Stimulated activated CD4-positive, alpha-beta T cell treated with anti-CD3 and anti-CD28 coated beads, Interleukin-4, amount 100 ng/mL, for 4 hours (primary cell): ENCODE results near the gene PLEKHM1.

Source experiments
- DNase-seq, 2 experiments: peaks; one replicate each; pipeline ENCODE4 v3.0.0-alpha.2; 2020

The PLEKHM1 gene

DNA sequence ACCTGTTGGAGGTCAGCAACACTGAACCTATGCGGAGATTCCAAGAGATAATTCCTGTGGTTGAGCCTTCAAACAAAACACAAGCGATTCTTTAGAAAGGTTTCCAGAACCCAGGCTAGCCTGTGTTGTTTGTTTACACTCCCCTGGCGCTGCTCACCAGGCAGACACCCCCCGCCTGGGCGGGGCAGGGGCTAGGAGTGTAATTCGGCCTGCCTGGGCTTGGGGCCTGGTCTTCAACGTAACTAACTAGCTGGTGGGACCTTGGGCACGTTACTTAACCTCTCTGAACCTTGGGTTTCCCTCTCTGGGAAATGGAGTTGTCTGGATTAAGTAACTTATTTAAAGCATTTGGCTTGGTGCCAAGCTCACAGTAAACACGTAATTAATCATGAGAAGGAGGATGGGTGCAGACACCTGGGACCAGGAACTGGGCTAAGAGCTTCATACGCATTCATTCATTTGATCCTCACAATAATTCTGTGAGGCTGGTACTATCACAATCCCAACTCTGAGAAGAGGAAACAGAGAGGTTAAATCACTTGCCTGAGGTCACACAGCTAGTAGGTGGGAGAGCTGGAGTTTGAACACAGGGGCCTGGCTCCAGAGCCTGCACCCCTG is 50.3 kb downstream of the PLEKHM1 start:
- DNase-seq, result no peak

DNA sequence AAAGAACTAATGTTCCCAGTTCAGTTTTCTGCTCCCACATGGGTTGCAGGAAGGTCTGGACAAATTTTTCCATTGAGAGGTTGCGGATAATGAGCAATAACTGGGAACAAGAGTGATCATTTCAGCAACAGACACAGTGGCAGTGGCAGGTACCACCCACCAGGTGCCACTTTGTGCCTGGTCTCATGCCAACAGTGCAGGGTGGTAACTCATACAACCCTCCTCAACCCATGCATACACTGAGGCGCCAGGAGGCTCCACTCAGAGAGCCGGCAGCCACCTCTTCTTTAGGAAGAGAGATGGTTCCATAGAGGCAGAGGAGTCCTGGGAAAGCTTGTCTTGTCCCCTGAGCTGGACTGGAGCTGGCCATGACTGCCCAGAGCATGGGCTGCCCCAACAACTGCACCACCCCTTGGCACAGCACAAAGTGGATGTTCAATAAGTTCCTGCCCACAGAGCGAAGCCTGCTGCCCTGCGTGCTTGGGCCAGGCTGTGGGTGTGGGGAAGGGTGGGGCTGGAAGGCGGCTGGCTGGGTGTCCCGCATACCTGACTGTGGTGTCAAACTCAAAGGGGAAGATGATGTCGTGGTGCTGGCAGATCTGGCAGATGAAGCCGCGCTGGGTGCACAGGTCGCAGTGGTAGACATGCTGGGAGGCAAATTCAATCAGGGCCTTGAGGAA is 51.5 kb downstream of the PLEKHM1 start:
- DNase-seq, result no peak

DNA sequence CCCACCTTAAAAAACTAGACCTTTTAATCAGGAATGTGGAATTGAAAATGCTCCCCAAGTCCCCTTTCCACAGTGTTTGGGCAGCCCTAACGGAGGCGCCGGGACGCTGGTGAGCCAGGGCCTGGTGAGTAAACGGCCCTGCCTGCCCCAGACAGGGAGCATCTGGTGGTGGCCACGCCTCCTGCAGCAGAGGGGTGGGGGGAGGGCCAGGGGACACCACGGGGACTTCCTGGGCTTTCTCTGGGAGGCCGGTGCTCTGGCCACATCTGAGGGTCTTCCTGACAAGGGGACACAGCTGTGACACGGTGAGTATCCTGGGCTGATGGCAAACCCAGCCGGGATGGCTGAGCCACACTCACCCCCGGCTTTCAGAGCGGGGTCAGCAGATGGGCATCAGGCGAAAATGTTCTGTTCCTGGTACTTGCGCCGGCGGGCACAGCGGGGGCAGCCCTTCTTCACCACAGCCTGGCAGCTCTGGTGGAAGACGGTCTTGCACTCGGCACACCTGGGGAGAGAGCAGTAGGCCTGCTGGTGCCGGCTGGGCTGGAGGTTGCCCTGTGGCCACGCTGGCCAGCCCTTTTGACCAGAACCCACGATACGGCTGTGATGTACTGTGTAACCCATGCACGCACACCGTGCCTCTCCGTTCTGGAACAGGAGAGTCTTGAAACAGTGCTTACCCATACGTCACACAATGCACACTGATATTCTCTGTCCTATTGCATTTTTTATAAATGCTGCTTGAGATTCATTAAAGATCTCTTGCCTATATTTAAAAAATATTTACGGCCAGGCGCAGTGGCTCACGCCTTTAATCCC is 52.8 kb downstream of the PLEKHM1 start:
- no peak for DNase-seq

GRCh38 chr17:45436625-45437464 is 53.7 kb downstream of the PLEKHM1 start:
- no peak for DNase-seq

DNA sequence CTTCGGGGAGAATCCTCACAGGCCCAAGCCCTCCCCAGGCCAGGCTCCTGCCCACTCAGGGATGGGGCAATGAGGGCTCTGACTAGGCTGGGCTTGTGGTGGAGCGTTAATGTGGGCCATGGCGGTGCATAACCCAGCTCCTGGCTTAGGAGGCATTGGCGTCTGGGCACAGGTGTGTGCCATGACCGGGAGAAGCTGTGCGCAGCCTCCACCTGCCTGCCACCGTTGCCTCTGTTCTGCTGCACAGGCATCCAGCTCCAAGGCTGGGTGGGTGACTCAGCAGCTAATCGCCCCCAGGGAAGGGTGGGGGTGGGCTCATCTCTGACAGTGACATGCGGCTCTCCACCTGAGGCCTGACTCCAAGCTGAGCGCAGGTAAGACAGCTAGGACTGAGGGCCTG is 54.4 kb downstream of the PLEKHM1 start:
- no peak for DNase-seq

DNA sequence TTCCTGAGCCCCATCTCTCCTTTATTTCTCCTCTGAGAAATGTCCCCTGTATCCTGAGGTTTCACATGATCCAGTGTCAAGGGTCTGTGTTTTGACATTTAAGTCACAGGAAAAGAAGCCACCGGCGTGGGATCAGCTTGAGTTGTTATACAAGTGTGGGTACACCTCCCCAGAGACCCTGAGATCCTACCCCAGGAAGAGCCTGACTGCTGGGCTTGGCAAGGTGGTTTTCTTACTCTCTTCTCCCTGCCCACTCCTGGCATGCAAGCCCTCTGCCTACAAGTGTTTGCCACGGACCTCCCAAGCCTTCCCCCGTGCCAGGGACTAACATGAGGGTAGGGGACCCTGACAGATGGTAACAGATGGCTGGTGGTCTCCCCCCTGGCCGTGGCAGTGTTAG is 55.0 kb downstream of the PLEKHM1 start:
- no peak for DNase-seq

GRCh38 chr17:45433159-45433535 is 57.4 kb downstream of the PLEKHM1 start:
- DNase-seq, result no peak

- DNase-seq, result no peak
Measured at GRCh38 chr17:45432405-45433158, 57.9 kb downstream of the PLEKHM1 start, which contains the start of gene ARHGAP27. Gene ARHGAP27, minus strand, starts transcription at chr17:45432870. Its CDS starts 2,591 bp downstream, at chr17:45430279.

DNA sequence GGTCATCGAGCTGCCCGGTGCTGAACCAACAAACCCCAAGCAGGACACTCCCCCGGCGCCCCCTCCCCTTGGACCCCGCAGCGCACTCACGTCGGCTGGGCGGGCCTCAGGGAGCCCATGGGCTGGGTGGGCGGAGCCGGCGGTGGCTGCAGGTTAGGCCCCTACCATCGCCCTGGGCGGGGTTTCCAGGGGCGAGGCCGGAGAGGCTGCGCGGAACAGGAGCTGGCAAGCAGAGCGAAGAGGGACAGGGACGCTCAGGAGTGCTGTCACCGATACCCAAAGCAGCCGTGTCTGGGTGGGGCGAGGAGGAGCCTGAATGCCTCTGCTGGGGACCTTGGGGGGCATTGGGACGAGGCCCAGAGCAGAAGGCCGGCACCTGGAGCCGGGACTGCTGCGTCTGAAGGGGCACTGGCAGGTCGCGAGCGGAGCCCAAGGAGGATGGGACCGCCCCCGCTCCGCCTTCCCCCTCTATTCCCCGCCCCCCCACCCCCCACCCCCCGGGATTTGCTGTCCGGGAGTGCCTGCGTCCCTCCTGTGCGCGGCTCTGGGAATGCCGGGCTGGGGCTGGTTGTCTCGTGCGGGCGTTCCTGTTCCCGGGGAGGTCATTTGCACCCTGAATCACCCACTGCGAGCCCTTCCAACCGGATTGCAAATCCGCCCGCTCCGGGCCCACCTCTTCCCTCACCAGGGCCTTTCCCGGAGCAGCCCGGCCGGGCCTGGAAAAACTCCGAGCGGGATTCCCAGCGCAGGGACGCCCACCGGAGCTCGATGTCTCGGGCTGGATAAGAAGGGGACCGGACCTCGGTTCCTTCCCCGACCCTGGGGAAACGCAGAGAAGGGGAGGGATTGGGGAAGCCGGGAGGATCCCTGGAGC is 58.8 kb downstream of the PLEKHM1 start:
- peak; percentile 61 to 70 for DNase-seq

DNA sequence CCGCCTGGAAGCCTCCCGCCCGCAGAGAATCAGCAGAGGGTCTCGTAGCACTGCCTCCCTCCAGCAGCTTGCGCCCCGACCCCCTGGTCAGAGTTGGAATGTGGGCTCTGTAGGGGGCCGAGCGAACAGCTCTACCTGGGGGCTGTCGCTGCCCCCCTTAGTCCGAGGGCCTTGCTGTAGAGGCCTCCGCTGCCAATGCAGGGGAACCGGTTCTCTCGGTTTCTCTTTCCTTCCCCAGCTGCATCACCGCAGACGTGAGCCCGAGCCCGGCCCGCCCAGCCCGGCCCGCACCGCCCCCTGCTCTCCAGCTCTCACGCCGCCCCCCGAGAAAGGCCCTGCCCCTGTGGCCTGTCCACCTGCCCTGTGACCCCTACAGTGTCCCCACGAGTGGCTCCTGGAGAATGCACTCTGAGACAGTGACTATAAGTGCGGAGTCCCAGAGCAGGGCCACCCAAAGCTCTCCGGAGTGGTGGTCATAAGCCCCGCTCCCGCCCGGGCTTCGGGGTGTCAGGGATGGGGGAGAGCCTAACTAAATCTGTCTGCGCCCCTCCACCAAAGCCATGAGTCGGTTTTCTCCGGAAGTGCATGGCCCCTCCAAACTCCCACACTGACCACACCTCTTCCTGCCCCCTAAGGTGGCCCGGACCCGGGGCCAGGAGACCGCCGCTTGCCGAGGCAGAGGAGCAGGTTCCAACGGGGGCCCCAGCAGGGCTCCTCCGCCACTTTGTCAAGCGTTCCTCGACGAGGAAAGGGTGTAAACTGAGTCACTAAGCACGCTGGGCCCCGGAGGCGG is 59.6 kb downstream of the PLEKHM1 start:
- peak; percentile 22 to 42 for DNase-seq

DNA sequence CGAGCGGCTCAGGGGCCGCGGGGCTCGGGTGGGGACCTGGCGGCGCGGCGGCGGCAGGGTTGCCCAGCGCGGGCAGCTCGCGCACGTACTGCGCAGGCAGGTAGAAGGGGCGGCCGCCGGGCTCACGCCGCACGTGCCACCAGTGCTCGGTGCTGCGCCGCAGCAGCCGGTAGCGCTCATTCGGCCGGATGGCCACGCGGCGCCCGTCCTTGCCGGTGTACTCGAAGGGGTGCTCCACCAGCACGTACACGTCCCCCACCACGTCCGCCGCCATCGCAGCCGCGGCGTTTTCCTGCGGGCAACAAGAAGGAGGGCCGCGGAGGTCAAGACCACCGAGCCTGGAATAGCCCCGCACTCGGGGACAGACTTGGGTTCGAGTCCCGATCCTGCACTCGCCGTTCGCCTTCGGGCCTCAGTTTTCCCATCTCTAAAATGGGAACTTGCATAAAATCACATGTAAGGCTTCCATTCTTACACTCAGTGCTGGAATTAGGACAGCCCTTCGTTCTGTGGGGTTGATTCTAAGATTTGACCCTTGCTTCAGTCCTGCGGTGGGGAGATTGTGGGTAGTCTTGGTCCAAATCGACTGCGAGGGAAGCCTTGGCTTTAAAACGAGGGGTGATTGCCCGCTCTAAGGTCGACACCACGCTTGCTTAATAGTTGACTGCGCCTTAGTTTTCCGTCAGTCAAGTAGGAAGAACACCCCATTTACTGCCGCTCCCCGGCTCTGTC is 60.3 kb downstream of the PLEKHM1 start:
- DNase-seq, result no peak

DNA sequence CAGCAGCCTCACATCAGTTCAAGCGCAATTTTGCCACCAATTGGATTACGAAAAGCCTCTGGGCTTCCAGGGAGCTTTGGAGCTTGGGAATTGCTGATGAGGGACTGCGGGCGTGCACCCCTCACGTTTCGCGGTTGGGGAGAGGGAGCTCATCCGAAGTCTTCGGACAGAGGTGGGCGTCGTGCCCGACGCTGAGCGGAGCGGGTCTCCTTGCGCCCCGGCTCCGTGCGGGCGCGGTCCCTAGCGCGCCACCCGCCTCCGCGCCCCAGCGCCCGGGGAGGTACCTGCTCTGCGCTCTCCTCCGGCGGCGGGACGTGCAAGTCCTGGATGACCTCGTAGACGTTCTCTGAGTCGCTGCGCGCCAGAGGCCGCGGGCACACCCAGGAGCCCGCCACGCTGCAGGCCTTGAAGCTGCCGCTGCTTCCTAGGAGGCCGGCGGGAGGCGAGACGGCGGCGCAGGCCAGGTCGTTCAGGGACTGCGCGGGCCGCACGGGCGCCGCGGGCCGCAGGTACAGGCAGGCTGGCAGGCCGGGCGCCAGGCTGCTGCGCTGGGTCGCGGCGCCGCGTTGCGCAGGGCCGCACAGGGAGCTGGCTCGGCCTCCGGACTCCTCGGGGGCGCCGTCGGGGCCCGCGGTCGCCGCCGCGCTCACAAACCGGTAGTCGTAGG is 61.0 kb downstream of the PLEKHM1 start:
- no peak for DNase-seq

DNA sequence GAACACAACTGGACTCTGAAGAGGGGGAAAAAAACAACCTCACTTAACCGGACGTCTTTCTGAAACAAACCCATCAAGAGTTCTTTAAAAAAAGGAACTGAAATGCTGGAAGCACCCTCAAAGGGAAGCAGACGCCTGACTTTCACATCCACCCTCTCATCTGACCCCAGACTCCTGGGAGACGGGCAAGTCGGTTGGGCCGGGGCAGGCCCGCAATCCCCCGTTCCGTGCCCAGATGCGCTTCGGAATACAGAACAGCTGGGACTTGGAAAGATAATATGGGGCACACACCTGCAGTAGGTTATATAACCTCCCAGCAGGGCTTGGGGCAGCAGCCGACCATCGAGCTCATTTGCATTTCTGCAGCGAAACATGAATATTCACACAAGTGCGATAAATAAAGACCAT is 61.6 kb downstream of the PLEKHM1 start:
- no peak for DNase-seq

DNA sequence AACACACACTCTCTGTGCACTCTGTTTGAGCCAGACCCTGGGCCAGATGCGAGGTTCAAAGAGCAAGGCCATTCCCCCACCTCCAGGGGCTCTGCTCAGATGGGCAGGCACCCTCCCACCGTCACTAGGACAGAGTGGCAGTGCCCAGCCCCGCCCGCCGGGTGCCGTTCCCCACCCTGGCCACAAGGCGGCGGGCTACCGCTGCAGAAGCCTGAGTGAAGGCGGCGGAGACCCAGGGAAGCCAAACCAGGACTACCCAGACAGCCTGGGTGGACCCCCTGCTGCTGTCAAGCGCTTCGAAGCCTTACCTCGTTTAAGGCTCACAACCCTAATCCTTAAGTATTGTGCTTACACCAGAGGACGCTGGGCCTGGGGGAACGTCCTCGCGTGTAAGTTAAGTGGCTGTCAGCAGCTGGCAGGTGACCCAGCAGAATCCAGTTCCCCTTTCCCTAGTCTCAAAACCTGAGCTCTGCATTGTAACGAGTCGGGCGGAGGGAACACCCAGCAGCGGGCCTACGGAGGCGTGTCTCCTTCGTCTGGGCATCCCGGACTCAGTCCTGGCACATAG is 62.4 kb downstream of the PLEKHM1 start:
- peak; percentile 63 to 79 for DNase-seq

- DNase-seq, result no peak
Measured at GRCh38 chr17:45427181-45427835, 63.2 kb downstream of the PLEKHM1 start.

DNA sequence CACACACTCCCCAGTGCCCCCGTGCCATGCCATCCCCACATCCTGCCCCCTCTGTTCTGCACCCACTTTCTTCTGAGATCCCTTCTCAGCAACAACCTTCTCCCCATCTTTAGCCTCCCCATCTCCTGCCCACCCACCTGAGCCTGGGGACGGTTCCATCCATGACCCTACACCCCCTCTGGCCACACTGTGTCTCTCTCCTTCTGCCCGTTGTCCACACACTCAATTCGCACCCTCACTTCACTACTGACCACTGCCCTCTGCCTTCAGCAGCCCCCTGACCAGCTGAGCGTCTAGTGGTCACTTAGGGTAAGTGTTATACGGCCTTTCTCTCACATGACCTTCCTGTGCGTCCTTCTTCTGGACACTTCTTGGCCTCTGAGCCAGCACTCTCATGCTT is 64.0 kb downstream of the PLEKHM1 start:
- DNase-seq, result no peak

GRCh38 chr17:45425984-45426413 is 64.5 kb downstream of the PLEKHM1 start:
- no peak for DNase-seq
